HCT116 (cell line): ENCODE results near the gene SMAD2. TPM values are rescaled to one million over a fixed set of nuclear protein-coding genes. Genes with fewer than 3 reads are reported as not detected.

Source experiments
- ATAC-seq: fragments of 200-7000 bp; cut with Tn5 transposase; 2 replicates; pipeline ENCODE4 v1.9.1; 2020; ENCODE audit warnings: mild to moderate bottlenecking, moderate library complexity
- BruUV-seq: library from RNA; stranded (reverse); fragments of 400-500 nt; replicated peaks from 2 replicates; lab custom pipeline; 2021; lab: Mats Ljungman, UMichigan
- CTCF ChIA-PET: fragments of 300-600 bp; sonication (Branson Sonifier 250); formaldehyde crosslinking; loops from one replicate; lab custom pipeline; 2021; ENCODE audit warnings: antibody characterized with exemption; lab: Charles Lee
- POLR2A ChIA-PET: fragments of 300-600, 350-600 bp; sonication (Branson Sonifier 250); formaldehyde crosslinking; loops from one replicate; lab custom pipeline; 2021; ENCODE audit warnings: antibody characterized with exemption; lab: Charles Lee
- RAD21 ChIA-PET, 2 experiments: fragments of 300-600 bp; sonication (Branson Sonifier 250); formaldehyde crosslinking; loops; one replicate each; lab custom pipeline; 2023; ENCODE audit warnings: low total read pairs in 2 of 2; ENCODE audit not compliant: uncharacterized antibody in 2 of 2, unreplicated experiment in 2 of 2, low non-redundant PET in 1 of 2; lab: Charles Lee
- DNase-seq: peaks from one replicate; pipeline ENCODE4 v3.0.0-alpha.2; 2010; ENCODE audit warnings: low read depth, low spot score
- H2AFZ ChIP-seq: fragments of 200-600 bp; shearing (Covaris generic), sonication (generic); 2 replicates; pipeline ENCODE4 v1.6.1; 2017; ENCODE audit warnings: low read depth, mixed run types, mixed read lengths, antibody characterized with exemption, low read length; ENCODE audit not compliant: poor library complexity, severe bottlenecking
- H3K27ac ChIP-seq: 2 replicates; pipeline ENCODE4 v1.5.1; 2012; ENCODE audit warnings: low read depth, low read length
- H3K27me3 ChIP-seq: fragments of 200-600 bp; sonication (generic); 2 replicates; pipeline ENCODE4 v1.6.1; 2016; ENCODE audit warnings: mixed run types, low read length, mixed read lengths; ENCODE audit not compliant: insufficient read depth
- H3K36me3 ChIP-seq, 2 experiments: fragments of 200-500 bp in 1 of 2; fragments of 200-600 bp in 1 of 2; sonication (Bioruptor generic) in 1 of 2; sonication (generic) in 1 of 2; 2 replicates each; pipeline versions ENCODE4 v1.5.1 to v1.6.1; 2014 to 2016; ENCODE audit warnings: low read length in 2 of 2, inconsistent platforms in 1 of 2, mixed read lengths in 1 of 2, mixed run types in 1 of 2; ENCODE audit not compliant: insufficient read depth in 2 of 2, control insufficient read depth in 1 of 2
- H3K4me1 ChIP-seq, 2 experiments: fragments of 200-600 bp in 1 of 2; sonication (generic) in 1 of 2; 2 replicates each; pipeline versions ENCODE4 v1.5.1 to v1.6.1; 2012 to 2017; ENCODE audit warnings: low read length in 2 of 2, inconsistent platforms in 1 of 2, mild to moderate bottlenecking in 1 of 2, mixed read lengths in 1 of 2, mixed run types in 1 of 2, moderate library complexity in 1 of 2; ENCODE audit not compliant: insufficient read depth in 2 of 2, control insufficient read depth in 1 of 2
- H3K4me2 ChIP-seq: fragments of 200-600 bp; sonication (generic); 2 replicates; pipeline ENCODE4 v1.6.1; 2017; ENCODE audit warnings: mixed run types, low read length, mixed read lengths
- H3K4me3 ChIP-seq, 2 experiments: fragments of 200-600 bp in 1 of 2; sonication (generic) in 1 of 2; replicated peaks in 1 of 2; 2 replicates each; pipeline ENCODE4 v1.5.1; 2011 to 2016; ENCODE audit warnings: low read length in 2 of 2, control low read depth in 1 of 2, low read depth in 1 of 2, mild to moderate bottlenecking in 1 of 2, mixed read lengths in 1 of 2, mixed run types in 1 of 2
- H3K79me2 ChIP-seq: fragments of 200-600 bp; sonication (generic); 2 replicates; pipeline ENCODE4 v1.6.1; 2017; ENCODE audit warnings: mild to moderate bottlenecking, mixed run types, low read length, moderate library complexity, mixed read lengths; ENCODE audit not compliant: insufficient read depth
- H3K9ac ChIP-seq: fragments of 200-600 bp; sonication (generic); 2 replicates; pipeline ENCODE4 v1.6.1; 2016; ENCODE audit warnings: low read length, mixed read lengths
- H3K9me2 ChIP-seq: fragments of 200-600 bp; sonication (generic), shearing (Covaris generic); 2 replicates; pipeline ENCODE4 v1.6.1; 2017; ENCODE audit warnings: mixed run types, mild to moderate bottlenecking, moderate library complexity; ENCODE audit not compliant: insufficient read depth
- H3K9me3 ChIP-seq, 2 experiments: fragments of 200-500 bp in 1 of 2; fragments of 200-600 bp in 1 of 2; sonication (Bioruptor generic) in 1 of 2; sonication (generic) in 1 of 2; 2 replicates each; pipeline ENCODE4 v1.6.1; 2014 to 2017; ENCODE audit warnings: low read length in 2 of 2, mixed read lengths in 2 of 2, inconsistent platforms in 1 of 2, low read depth in 1 of 2, mild to moderate bottlenecking in 1 of 2, mixed run types in 1 of 2, moderate library complexity in 1 of 2; ENCODE audit not compliant: control insufficient read depth in 1 of 2, insufficient read depth in 1 of 2
- H4K20me1 ChIP-seq: fragments of 200-600 bp; sonication (generic), shearing (Covaris generic); 2 replicates; pipeline ENCODE4 v1.6.1; 2017; ENCODE audit warnings: mixed run types, mild to moderate bottlenecking, moderate library complexity; ENCODE audit not compliant: insufficient read depth
- ATF3 ChIP-seq: IDR thresholded peaks from 2 replicates; pipeline ENCODE4 v1.6.1; 2012
- CBX3 ChIP-seq: IDR thresholded peaks from 2 replicates; pipeline ENCODE4 v1.6.1; 2012; ENCODE audit warnings: low read depth
- CEBPB ChIP-seq: IDR thresholded peaks from 2 replicates; pipeline ENCODE4 v1.6.1; 2012; ENCODE audit warnings: low read depth
- CTCF ChIP-seq, 3 experiments: fragments of 200-600 bp in 1 of 3; sonication (generic) in 1 of 3; IDR thresholded peaks in 2 of 3; conservative IDR thresholded peaks in 1 of 3; 2 replicates each; pipeline ENCODE4 v1.5.1; 2012 to 2017; ENCODE audit warnings: low read depth in 2 of 3, low read length in 2 of 3, antibody characterized with exemption in 1 of 3, borderline replicate concordance in 1 of 3, control low read depth in 1 of 3, mild to moderate bottlenecking in 1 of 3, mixed read lengths in 1 of 3, mixed run types in 1 of 3, moderate library complexity in 1 of 3; ENCODE audit not compliant: insufficient read depth in 1 of 3
- EGR1 ChIP-seq: IDR thresholded peaks from 2 replicates; pipeline ENCODE4 v1.6.1; 2012; ENCODE audit warnings: low read depth
- ELF1 ChIP-seq: IDR thresholded peaks from 2 replicates; pipeline ENCODE4 v1.6.1; 2012; ENCODE audit warnings: low read depth, borderline replicate concordance
- EZH2 ChIP-seq: fragments of 200-600 bp; sonication (generic); IDR thresholded peaks from 2 replicates; pipeline ENCODE4 v1.6.1; 2017; ENCODE audit warnings: antibody characterized with exemption, mixed run types
- EZH2phosphoT487 ChIP-seq: fragments of 200-600 bp; IDR thresholded peaks from 2 replicates; pipeline ENCODE4 v1.6.1; 2018; ENCODE audit warnings: antibody characterized with exemption, borderline replicate concordance
- FOSL1 ChIP-seq: IDR thresholded peaks from 2 replicates; pipeline ENCODE4 v1.6.1; 2012; ENCODE audit warnings: low read depth
- JUND ChIP-seq: IDR thresholded peaks from 2 replicates; pipeline ENCODE4 v1.6.1; 2012
- MAX ChIP-seq: IDR thresholded peaks from 2 replicates; pipeline ENCODE4 v1.6.1; 2012
- POLR2A ChIP-seq: IDR thresholded peaks from 2 replicates; pipeline ENCODE4 v1.7.0; 2011; ENCODE audit warnings: borderline replicate concordance; ENCODE audit not compliant: insufficient read depth, insufficient read length; ENCODE audit errors: extremely low read depth
- POLR2AphosphoS5 ChIP-seq: IDR thresholded peaks from 2 replicates; pipeline ENCODE4 v1.6.1; 2011; ENCODE audit warnings: mild to moderate bottlenecking, low read depth, low read length, moderate library complexity
- RAD21 ChIP-seq: IDR thresholded peaks from 2 replicates; pipeline ENCODE4 v1.6.1; 2012; ENCODE audit warnings: low read depth, mild to moderate bottlenecking
- SIN3A ChIP-seq: IDR thresholded peaks from 2 replicates; pipeline ENCODE4 v1.6.1; 2012; ENCODE audit warnings: low read depth
- SP1 ChIP-seq: IDR thresholded peaks from 2 replicates; pipeline ENCODE4 v1.6.1; 2012; ENCODE audit warnings: low read depth
- SRF ChIP-seq: IDR thresholded peaks from 2 replicates; pipeline ENCODE4 v1.6.1; 2012; ENCODE audit warnings: low read depth
- TCF7L2 ChIP-seq: IDR thresholded peaks from 2 replicates; pipeline ENCODE4 v1.7.0; 2011; ENCODE audit warnings: borderline replicate concordance, inconsistent platforms; ENCODE audit not compliant: insufficient read depth, insufficient read length; ENCODE audit errors: extremely low read depth
- YY1 ChIP-seq: IDR thresholded peaks from 2 replicates; pipeline ENCODE4 v1.6.1; 2011; ENCODE audit warnings: low read length, low read depth, moderate library complexity, mild to moderate bottlenecking; ENCODE audit not compliant: insufficient replicate concordance; ENCODE audit errors: extremely low read depth
- ZFX ChIP-seq: fragments of 450-650 bp; IDR thresholded peaks from 2 replicates; pipeline ENCODE4 v1.6.1; 2017
- intact Hi-C: fragments of 100-400 bp; cut with micrococcal nuclease; formaldehyde crosslinking; loops from 2 replicates; pipeline ENCODE4 v1.10.0; 2022
- total RNA-seq: library from RNA; stranded (reverse); gene quantifications from one replicate; pipeline ENCODE4 v1.2.1, GENCODE V29; 2021; ENCODE audit not compliant: unreplicated experiment

The SMAD2 gene
- total RNA-seq, 1 experiment from 2014 or later = 130 TPM

GRCh38 chr18:47809420-47809819 lies 121.0 kb downstream of the SMAD2 start:
- CTCF ChIA-PET = no interaction called here
- TF ChIP-seq TCF7L2 (no peak), EZH2 (no peak), FOSL1 (no peak), JUND (no peak), ELF1 (no peak), RAD21 (no peak), CEBPB (no peak), SRF (no peak), YY1 (no peak), POLR2A (no peak), ATF3 (no peak), SIN3A (no peak), CBX3 (no peak), POLR2AphosphoS5 (no peak), CTCF (IDR thresholded peaks at IDR 0.05 in 2 of 3, conservative IDR thresholded peaks at IDR 0.05 in 1 of 3; ENCODE audit: borderline replicate concordance in 1 of 3, insufficient read depth in 1 of 3, low read depth in 2 of 3, low read length in 2 of 3) (no peak), MAX (no peak), EZH2phosphoT487 (no peak), ZFX (no peak), SP1 (no peak), EGR1 (no peak)
- H2AFZ ChIP-seq = no peak overlapping the region
- no peak overlapping the region for H3K4me2 ChIP-seq
- no peak overlapping the region for H3K9ac ChIP-seq
- no peaks in the 10 kb centered on the region for H3K9me3 ChIP-seq
- RAD21 ChIA-PET = no interaction called here
- H3K4me3 ChIP-seq = no peak overlapping the region
- no peaks in the 10 kb centered on the region for H3K9me2 ChIP-seq
- no peak for DNase-seq
- H3K36me3 ChIP-seq = no peaks in the 10 kb centered on the region
- H3K27me3 ChIP-seq = no peaks in the 10 kb centered on the region
- POLR2A ChIA-PET = no interaction called here
- intact Hi-C loops = no loop called here
- no peak overlapping the region for H3K27ac ChIP-seq
- H3K4me1 ChIP-seq = no peaks in the 10 kb centered on the region
- no peaks in the 10 kb centered on the region for H3K79me2 ChIP-seq
- no peak for ATAC-seq
- no TSS peak for BruUV-seq
- H4K20me1 ChIP-seq = no peaks in the 10 kb centered on the region
